ENCODE data around the gene IFIT2.

DNA sequence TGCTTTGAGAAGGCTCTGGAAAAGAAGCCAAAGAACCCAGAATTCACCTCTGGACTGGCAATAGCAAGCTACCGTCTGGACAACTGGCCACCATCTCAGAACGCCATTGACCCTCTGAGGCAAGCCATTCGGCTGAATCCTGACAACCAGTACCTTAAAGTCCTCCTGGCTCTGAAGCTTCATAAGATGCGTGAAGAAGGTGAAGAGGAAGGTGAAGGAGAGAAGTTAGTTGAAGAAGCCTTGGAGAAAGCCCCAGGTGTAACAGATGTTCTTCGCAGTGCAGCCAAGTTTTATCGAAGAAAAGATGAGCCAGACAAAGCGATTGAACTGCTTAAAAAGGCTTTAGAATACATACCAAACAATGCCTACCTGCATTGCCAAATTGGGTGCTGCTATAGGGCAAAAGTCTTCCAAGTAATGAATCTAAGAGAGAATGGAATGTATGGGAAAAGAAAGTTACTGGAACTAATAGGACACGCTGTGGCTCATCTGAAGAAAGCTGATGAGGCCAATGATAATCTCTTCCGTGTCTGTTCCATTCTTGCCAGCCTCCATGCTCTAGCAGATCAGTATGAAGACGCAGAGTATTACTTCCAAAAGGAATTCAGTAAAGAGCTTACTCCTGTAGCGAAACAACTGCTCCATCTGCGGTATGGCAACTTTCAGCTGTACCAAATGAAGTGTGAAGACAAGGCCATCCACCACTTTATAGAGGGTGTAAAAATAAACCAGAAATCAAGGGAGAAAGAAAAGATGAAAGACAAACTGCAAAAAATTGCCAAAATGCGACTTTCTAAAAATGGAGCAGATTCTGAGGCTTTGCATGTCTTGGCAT, 4.8 kb downstream of the IFIT2 start:
- TF ChIP-seq ZNF274 (IDR thresholded peaks at IDR 0.05; ENCODE audit: low read depth, low read length) (no peak), YY1 (IDR thresholded peaks at IDR 0.05; ENCODE audit: insufficient read depth, insufficient read length) (no peak)

All from NT2/D1 (cell line).